Head of caudate nucleus (tissue), 42 donors: Measurements from ENCODE around the gene PPP1R14B.

ENCODE experiments used
- DNase-seq, 42 donors: peaks; one replicate each; pipeline versions ENCODE4 v3.0.0 to v3.0.0-alpha.2; 2020 to 2021; ENCODE audit warnings: mixed read lengths in 7 of 42
- intact Hi-C: fragments of 100-400 bp; cut with DNase I; formaldehyde crosslinking; loops from one replicate; pipeline ENCODE4 v1.15.0; 2022

The PPP1R14B gene

GRCh38 chr11:64224891-64225607 lies 21.7 kb downstream of the PPP1R14B start:
- peak in 1 of 42 donors; percentile 5 for DNase-seq
- intact Hi-C loops = no loop called here

GRCh38 chr11:64224151-64224890 lies 22.4 kb downstream of the PPP1R14B start:
- no peak for DNase-seq
- intact Hi-C loops = no loop called here

- DNase-seq = no peak
- intact Hi-C loops = no loop called here
Measured at GRCh38 chr11:64223001-64223651, 23.6 kb downstream of the PPP1R14B start.

- no peak for DNase-seq
- intact Hi-C loops = no loop called here
Measured at GRCh38 chr11:64222651-64223000, 24.1 kb downstream of the PPP1R14B start.

- DNase-seq = no peak
- intact Hi-C loops = no loop called here
Measured at GRCh38 chr11:64220798-64221197, 25.9 kb downstream of the PPP1R14B start.

GRCh38 chr11:64220271-64220670 lies 26.5 kb downstream of the PPP1R14B start:
- intact Hi-C loops = no loop called here
- DNase-seq = no peak

GRCh38 chr11:64219755-64220154 lies 27.0 kb downstream of the PPP1R14B start:
- DNase-seq = no peak

GRCh38 chr11:64219354-64219684 lies 27.4 kb downstream of the PPP1R14B start:
- intact Hi-C loops = no loop called here
- no peak for DNase-seq

More at GRCh38 chr11:64219755-64220154, 27.0 kb downstream of the PPP1R14B start:
- intact Hi-C loops = no loop called here

GRCh38 chr11:64218628-64219353 lies 28.0 kb downstream of the PPP1R14B start:
- no peak for DNase-seq
- intact Hi-C loops = no loop called here

GRCh38 chr11:64216879-64217278 lies 29.9 kb downstream of the PPP1R14B start:
- DNase-seq = no peak
- intact Hi-C loops = no loop called here

GRCh38 chr11:64211181-64211872 lies 35.4 kb downstream of the PPP1R14B start:
- DNase-seq = no peak
- intact Hi-C loops = no loop called here

- intact Hi-C loops = no loop called here
- no peak for DNase-seq
Measured at GRCh38 chr11:64210301-64211020, 36.3 kb downstream of the PPP1R14B start.

- DNase-seq = no peak
Measured at GRCh38 chr11:64209563-64209843, 37.2 kb downstream of the PPP1R14B start.

GRCh38 chr11:64208796-64209562 lies 37.8 kb downstream of the PPP1R14B start:
- intact Hi-C loops = no loop called here
- DNase-seq = peak in 2 of 42 donors; percentile 20 to 33

More at GRCh38 chr11:64209563-64209843, 37.2 kb downstream of the PPP1R14B start:
- intact Hi-C loops = no loop called here

- no peak for DNase-seq
- intact Hi-C loops = no loop called here
Measured at GRCh38 chr11:64208086-64208795, 38.5 kb downstream of the PPP1R14B start.

- intact Hi-C loops = no loop called here
- DNase-seq = peak in 28 of 42 donors; percentile 37 to 78 (median 60)
Measured at GRCh38 chr11:64207256-64208085, 39.3 kb downstream of the PPP1R14B start.
